Thoracic aorta (tissue), 2 donors: ENCODE measurements around the gene COL4A4. TPM values are rescaled to one million over a fixed set of nuclear protein-coding genes. Genes with fewer than 3 reads are reported as not detected.

ENCODE experiments used
- ATAC-seq: fragments of 150-250 bp; one replicate; pipeline ENCODE4 v1.8.0; 2017; ENCODE audit warnings: low read depth; ENCODE audit not compliant: insufficient number of reproducible peaks, low FRiP score
- DNase-seq: peaks from one replicate; pipeline ENCODE4 v3.0.0-alpha.2; 2020; ENCODE audit warnings: low spot score
- H3K27ac ChIP-seq, 2 donors: fragments of 200-600 bp; sonication (generic); 1 replicate in 1 of 2; 2 replicates in 1 of 2; pipeline ENCODE4 v1.5.1; 2016; ENCODE audit warnings: mild to moderate bottlenecking in 2 of 2, moderate library complexity in 2 of 2
- H3K27me3 ChIP-seq: fragments of 200-600 bp; sonication (generic); replicated peaks from 2 replicates; pipeline ENCODE4 v1.6.0; 2016; ENCODE audit warnings: mild to moderate bottlenecking; ENCODE audit not compliant: insufficient read depth
- H3K36me3 ChIP-seq: fragments of 200-600 bp; sonication (generic); one replicate; pipeline ENCODE4 v1.5.1; 2016
- H3K4me1 ChIP-seq, 2 donors: fragments of 200-600 bp; sonication (generic); 1 replicate in 1 of 2; 2 replicates in 1 of 2; pipeline versions ENCODE4 v1.5.1 to v1.6.0; 2016; ENCODE audit warnings: low read depth in 2 of 2, mild to moderate bottlenecking in 1 of 2; ENCODE audit not compliant: control insufficient read depth in 1 of 2
- H3K4me3 ChIP-seq: fragments of 200-600 bp; sonication (generic); 2 replicates; pipeline ENCODE4 v1.5.1; 2016; ENCODE audit warnings: mild to moderate bottlenecking
- H3K9me3 ChIP-seq: fragments of 200-600 bp; sonication (generic); 2 replicates; pipeline ENCODE4 v1.5.1; 2016
- CTCF ChIP-seq: fragments of 200-600 bp; sonication (generic); IDR thresholded peaks from one replicate; pipeline ENCODE4 v1.5.1; 2019; ENCODE audit warnings: antibody characterized with exemption
- total RNA-seq, 2 donors: library from RNA; depleted of rRNA; stranded (reverse); fragments of >200 nt; gene quantifications; one replicate each; pipeline versions ENCODE4 v1.1.0 to v1.2.3, GENCODE V29; 2016

The COL4A4 gene
- total RNA-seq, 2 donors from 2014 or later: 17.2 to 34.0 TPM

DNA sequence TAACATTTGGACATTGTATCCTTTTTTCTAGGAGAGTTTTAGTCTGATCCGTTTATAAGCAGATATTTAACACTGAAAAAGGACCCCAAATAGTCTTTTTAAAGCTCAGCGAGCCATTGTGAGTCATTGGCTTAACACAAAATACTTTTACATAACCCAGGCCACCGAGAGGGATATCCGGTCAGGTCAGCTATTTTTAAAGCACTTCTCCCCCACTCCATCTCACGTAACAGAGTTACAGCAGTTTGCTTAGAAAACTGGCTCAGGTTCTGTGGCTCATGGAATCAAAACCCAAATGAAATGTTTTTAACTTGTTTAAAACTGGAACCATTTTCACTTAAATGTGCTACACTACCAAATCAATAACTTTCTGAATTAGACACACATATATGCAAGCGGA, 24.3 kb upstream of the COL4A4 start:
- Histone ChIP-seq H3K27me3 (no peaks in the 10 kb centered on the region), H3K4me3 (peak overlapping the region; percentile 12), H3K4me1 (peaks cover 24 to 53% of the 10 kb centered on the region in 2 donors), H3K27ac (peak overlapping the region; percentile 79 to 83), H3K36me3 (no peaks in the 10 kb centered on the region), H3K9me3 (no peaks in the 10 kb centered on the region)
- ATAC-seq: peak; percentile 83
- TF ChIP-seq CTCF: no peak
- no peak for DNase-seq

DNA sequence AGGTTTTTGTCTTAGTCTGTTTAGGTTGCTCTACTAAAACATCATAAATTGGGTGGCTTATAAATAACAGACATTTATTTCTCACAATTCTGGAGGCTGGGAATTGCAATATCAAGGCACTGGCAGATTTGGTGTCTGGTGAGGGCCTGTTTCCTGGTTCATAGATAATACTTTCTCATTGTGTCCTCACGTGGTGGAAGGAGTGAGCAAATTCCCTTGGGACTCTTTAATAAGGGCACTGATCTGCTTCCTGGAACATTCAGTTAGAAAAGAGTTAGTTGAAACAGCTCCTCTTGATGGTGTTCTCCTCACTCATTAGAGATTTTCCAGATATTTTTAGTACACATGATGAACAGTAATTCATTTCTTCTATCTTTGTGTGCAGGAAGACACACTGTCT, 22.7 kb upstream of the COL4A4 start:
- no peaks in the 10 kb centered on the region for H3K27me3 ChIP-seq
- DNase-seq (no peak), ATAC-seq (no peak)
- no peaks in the 10 kb centered on the region for H3K36me3 ChIP-seq
- peaks cover 24 to 50% of the 10 kb centered on the region in 2 donors for H3K4me1 ChIP-seq
- H3K9me3 ChIP-seq: no peaks in the 10 kb centered on the region
- peak overlapping the region in 1 of 2 donors; percentile 79 for H3K27ac ChIP-seq
- H3K4me3 ChIP-seq: no peak overlapping the region
- TF ChIP-seq CTCF: no peak

DNA sequence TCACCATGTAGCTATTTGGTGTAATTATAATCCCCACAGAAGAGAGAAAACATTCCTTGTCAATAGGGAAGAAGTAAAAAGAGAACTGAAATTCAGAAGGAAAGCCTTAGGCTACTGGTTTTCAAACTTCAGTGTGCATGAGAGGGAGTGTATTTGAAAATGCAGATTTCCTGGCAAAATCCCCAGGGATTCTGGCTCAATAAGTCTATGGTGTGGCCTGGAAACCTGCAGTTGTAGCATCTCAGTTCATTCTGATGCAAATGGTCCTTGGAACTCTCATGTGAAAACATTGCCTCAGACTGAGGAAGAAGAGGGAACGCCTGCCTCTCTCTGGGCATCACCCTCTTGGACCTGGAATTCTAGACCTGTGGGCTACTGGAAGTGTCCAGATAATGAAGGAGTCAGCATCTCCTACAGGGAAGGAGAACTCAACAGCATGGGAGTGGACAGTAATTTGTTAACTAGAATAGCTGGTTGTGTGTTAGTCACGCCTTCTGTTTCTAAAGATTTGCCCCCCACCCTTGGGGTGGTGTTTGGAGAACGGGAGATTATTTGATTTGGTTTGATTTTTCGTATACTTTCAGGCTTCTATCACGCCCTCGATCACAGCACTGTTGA, 21.7 kb upstream of the COL4A4 start:
- no peaks in the 10 kb centered on the region for H3K27me3 ChIP-seq
- peak overlapping the region in 1 of 2 donors; percentile 38 for H3K27ac ChIP-seq
- H3K36me3 ChIP-seq: no peaks in the 10 kb centered on the region
- no peak for DNase-seq
- no peak for ATAC-seq
- peaks cover 24 to 44% of the 10 kb centered on the region in 2 donors for H3K4me1 ChIP-seq
- TF ChIP-seq CTCF: no peak
- H3K9me3 ChIP-seq: no peaks in the 10 kb centered on the region
- H3K4me3 ChIP-seq: no peak overlapping the region

GRCh38 chr2:227183657-227184367, 19.8 kb upstream of the COL4A4 start:
- Histone ChIP-seq H3K36me3 (no peaks in the 10 kb centered on the region), H3K4me1 (peaks cover 20 to 29% of the 10 kb centered on the region in 2 donors), H3K27ac (peak overlapping the region in 1 of 2 donors; percentile 1), H3K27me3 (no peaks in the 10 kb centered on the region), H3K9me3 (no peaks in the 10 kb centered on the region), H3K4me3 (no peak overlapping the region)
- no peak for DNase-seq
- TF ChIP-seq CTCF: no peak
- ATAC-seq: no peak

DNA sequence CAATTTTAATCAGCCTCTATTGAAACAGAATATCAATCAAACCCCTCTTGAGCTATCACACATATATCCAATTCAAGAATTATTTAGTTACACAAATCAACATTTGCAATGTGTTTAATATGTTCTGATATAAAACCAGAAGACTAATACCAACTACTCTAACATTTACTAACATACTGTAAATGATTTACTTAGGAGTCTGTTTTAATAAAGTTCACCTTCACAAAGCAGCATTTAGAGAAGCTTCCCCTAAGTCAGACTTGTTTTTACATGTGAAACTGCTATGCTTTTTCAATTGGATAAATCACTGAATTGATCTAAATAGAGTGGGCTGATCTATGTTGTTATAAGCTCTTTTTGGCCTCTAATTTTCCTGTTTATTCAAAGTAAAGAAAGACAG, 18.8 kb upstream of the COL4A4 start:
- no peak overlapping the region for H3K27ac ChIP-seq
- DNase-seq (no peak), ATAC-seq (no peak)
- no peak overlapping the region for H3K4me3 ChIP-seq
- H3K9me3 ChIP-seq: no peaks in the 10 kb centered on the region
- no peak for TF ChIP-seq CTCF
- H3K4me1 ChIP-seq: peaks cover 14 to 21% of the 10 kb centered on the region in 2 donors
- H3K27me3 ChIP-seq: no peaks in the 10 kb centered on the region
- H3K36me3 ChIP-seq: no peaks in the 10 kb centered on the region
